Ecto neural progenitor cell (in vitro differentiated cells): ENCODE data around the gene TMEM53.

Experiments
- DNase-seq: peaks from one replicate; pipeline ENCODE4 v3.0.0-alpha.2; 2018; ENCODE audit warnings: low spot score

TMEM53 gene

GRCh38 chr1:44647896-44648295 is 26.4 kb downstream of the TMEM53 start:
- no peak for DNase-seq

GRCh38 chr1:44646261-44647110 is 27.8 kb downstream of the TMEM53 start:
- no peak for DNase-seq

GRCh38 chr1:44645476-44646244 is 28.6 kb downstream of the TMEM53 start:
- no peak for DNase-seq

- DNase-seq, result no peak
These were observed 29.5 kb downstream of the TMEM53 start for GRCh38 chr1:44644806-44645205.

GRCh38 chr1:44643721-44644334 is 30.5 kb downstream of the TMEM53 start:
- no peak for DNase-seq

GRCh38 chr1:44642925-44643324 is 31.4 kb downstream of the TMEM53 start:
- DNase-seq, result no peak

- DNase-seq, result no peak
These were observed 32.0 kb downstream of the TMEM53 start for GRCh38 chr1:44642255-44642654.

DNA sequence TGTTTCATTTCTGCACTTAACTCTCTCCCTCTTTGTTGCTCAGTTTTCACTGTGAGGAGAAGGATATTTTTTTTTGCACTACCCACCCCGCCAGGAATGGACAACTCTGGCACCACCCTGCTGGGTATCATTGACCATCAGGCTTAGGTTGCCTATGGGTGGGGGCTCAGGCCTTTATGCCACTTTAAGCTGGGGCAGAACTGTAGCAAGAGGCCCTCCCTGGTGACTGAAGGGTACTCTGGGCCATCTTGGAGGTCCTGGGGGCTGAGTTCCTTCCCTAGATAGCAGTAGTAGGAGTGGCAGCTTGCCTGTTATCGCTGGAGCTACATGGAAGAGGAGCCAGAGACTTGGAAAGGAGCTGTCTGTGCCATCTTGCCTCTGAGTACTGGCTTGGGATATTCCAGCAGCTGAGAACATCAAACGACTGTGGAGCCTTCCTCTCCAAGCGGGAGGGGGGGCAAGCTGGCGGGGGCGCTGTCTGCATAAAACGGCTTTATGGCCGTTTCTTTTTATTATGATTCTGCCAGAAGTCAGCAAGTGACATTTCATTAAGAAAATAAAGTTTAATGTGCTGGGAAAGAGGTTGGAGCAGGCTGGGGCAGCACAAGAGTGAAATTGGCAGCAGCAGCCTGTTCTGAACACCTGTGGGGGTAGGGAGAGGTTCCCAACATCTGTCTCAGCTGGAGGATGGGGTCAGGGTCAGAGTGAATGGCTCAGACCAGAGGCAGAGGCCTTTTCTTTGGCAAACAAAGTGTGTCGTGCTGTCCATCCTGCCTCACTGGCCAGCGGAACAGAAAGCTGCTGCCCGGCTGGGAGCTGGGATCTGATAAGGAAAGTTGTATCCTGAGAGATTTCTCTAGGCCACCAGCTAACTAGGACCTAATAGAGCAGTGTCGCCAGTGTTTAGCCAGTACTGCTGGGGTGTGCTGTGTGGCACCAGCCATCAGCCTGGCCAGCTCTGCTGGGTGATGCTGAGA is 32.9 kb downstream of the TMEM53 start:
- no peak for DNase-seq

- DNase-seq, result no peak
These were observed 34.0 kb downstream of the TMEM53 start for GRCh38 chr1:44640200-44640853.

DNA sequence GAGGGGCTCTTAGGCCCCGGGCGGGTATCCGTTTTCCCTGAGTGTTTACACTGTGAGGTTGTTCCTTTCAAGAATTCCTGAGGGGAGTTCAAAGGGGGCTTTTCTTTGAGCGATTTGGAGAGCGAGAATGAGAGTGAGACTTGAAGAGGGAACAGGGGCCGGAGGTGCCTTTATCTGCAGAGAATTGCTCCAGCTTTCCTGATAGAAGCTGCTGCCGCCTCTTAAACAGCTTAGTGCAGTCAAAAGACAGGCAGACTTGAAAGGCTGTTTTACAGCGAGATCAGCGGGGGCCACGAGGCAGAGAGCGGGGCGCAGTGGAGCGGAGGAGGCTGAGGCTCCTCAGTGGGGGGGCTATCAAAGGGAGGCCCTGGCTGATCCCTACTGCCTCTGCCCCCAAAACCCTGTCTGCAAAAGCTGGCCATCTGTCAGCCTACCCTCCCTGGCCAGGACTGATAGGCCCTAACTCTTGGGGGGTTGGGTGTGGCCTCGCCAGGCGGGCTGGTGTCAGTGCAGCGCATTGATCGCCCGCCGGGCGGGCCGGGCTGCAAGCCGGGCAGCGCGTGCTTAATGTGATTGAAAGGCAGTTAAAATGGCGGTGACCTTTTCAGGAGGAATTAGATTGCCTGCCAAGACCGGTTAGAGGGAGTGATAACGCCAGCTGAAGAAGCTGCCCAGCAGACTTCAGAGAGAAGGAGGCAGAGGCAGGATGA is 36.4 kb downstream of the TMEM53 start:
- peak; percentile 70 for DNase-seq

- DNase-seq, result no peak
These were observed 37.3 kb downstream of the TMEM53 start for GRCh38 chr1:44636688-44637598.

DNA sequence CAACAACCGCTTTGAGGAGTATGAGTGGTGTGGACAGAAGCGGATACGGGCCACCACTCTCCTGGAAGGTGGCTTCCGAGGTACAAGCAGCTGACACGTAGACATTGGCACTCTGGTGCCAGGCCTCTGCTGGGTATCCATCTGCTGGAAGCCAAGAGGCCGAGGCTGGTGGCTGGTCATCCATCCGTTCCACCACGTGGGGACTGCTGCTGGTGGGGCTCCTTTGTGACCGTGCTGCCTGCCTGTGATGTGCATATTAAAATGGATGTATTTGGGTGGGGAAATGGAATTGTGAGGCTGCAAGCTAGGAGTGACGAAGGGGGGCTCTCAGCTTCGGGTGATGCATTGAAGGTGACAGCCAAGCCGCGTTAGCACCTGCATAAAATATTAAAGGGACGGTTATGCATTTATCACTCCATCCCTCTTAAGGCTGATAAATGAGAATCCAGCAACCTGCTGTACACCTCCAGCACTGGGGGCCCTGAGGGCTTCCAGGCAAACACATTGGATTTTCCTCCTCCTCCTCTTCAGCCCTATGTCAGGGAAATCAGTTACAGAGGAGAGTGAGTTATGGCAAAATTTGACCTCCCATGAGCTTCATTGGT is 38.1 kb downstream of the TMEM53 start:
- DNase-seq, result no peak

- DNase-seq, result no peak
These were observed 38.8 kb downstream of the TMEM53 start for GRCh38 chr1:44635439-44635838.

DNA sequence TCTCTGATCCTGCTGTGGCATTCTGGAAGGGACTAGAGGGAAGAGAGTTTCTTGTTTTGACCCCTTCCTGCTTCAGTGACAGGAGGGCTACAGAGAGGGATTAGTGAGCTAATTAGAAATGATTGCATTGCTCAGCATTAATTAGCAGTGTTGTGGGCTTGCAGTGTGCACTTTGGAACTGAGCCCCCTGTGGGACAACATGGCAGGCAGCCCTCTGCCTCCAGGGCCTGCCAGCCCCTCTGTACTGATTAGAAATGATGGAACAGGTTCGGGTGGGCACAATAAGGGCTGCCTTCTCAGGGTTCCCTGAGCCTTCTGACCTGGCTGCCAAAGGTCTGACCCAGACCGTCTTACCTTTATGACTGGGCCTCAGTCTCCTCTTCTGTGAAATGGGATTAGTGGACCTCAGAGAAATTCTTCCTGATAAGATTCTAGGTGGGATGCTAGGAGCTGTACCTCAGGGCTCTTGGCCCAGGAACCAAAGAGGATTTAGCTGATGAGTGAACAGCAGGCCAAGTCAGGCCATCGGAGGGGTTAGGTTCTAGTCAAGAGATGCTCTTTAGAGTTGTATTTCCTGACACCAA is 39.6 kb downstream of the TMEM53 start:
- no peak for DNase-seq

DNA sequence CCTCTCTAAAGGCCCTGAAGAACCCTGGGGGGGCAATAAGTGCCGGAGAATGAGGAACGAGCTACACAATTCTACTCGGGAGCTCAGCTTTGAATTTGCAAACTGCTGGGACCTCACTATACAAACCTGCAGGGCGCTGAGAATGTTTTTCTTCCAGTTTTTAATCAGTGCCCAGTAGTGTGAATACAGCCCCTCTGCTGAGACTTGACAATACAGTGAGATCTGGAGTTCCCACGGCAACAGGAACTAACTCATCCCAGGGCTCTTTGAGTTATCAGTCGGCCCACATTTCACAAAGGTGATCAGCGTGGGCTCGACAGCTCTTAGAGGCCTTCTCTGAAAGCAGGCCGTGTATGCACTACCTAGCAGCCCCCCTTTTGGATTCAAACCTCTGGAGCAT is 41.7 kb downstream of the TMEM53 start:
- DNase-seq, result no peak

DNA sequence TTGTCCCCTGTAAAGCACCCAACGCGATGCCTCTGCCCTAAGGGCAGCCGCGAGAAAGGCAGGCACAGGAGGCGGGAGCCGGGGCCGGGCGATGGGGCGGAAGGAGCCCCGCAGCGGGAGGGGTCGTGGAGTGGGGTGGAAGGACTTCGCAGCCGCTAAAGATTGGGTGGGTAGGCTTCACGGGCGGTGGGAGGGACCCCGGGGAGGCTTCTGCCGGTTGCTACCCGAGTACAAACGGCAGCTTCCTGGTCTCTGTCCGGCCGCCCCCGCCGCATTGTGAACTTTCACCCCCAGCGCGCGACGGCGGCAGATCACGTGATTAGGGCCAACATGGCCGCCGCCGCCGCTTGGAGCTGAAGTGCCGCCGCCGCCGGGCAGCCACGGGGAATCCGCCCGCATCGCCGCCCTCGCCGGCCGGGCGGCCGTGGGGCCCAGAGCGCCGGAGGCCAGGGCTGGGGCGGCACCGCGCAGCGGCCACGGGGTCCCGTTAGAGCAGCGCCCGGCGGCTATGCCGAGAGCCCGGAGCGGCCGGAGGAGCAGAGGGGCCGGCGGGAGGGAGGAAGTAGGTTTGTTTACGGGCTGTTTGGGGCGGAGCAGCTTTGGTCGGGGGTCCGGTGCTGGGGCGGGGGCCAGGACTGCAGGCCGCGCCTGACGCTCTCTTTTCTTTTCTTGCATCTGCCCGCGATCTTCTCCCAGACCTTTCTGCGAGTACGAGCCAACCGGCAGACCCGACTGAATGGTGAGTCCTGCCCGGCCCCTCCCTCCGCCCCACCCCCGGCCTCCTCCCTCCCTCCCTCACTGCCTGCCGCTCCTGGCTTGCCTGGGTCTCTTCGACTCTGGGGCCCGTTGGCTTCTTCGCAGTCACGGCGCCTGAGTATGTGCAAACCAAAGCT is 42.4 kb downstream of the TMEM53 start:
- DNase-seq, result peak; percentile 94

- DNase-seq, result no peak
These were observed 43.0 kb downstream of the TMEM53 start for GRCh38 chr1:44631333-44631646.

DNA sequence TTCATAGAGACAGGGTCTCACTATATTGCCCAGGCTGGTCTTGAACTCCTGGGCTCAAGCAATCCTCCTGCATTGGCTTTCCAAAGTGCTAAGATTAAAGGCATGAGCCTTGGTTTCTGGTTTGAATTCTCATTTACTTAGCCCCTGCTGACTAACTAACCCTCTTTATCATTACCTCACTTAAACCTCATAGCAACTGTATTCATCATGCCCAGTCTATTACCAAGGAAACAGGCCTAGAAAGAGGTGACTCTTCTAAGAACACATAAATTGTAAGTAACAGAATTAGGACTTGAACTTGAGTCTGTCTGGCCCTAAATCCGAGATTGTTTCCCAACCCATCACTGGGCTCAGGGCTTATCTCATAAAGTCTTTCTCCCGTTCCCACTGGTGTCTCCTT is 44.2 kb downstream of the TMEM53 start:
- no peak for DNase-seq
